ENCODE data around the gene ATXN2. TPM values are rescaled to one million over a fixed set of nuclear protein-coding genes. Genes with fewer than 3 reads are reported as not detected.
A peak's percentile ranks its signal among the peaks of the same experiment; 100 is the strongest.

Gene ATXN2
- total RNA-seq, 1 experiment from 2014 or later = 72.9 TPM

DNA sequence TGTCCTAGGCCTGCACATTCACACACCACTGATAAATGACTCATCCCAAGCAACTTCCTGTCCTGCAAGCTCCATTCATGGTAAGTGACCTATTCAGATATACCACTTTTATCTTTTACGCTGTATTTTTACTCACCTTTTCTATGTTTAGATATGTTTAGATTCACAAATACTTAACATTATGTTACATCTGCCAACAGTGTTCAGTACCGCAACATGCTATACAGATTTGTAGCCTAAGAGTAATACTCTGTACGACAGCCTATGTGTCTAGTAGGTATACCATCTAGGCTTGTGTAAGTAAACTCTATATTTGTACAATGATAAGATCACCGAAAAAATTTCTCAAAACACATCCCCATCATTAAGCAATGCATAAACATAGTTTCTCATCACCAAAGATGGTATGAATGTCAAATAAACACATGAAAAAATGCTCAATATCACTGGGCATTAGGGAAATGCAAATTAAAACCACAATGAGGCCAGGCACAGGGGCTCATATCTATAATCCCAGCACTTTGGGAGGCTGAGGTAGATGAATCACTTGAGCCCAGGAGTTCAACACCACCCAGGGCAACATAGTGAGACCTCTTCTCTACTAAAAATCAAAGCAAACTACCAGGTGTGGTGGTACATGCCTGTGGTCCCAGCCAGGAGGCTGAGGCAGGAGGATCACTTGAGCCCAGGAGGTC, 20.7 kb downstream of the ATXN2 start:
- no peak overlapping the region for H4K8ac ChIP-seq (replicated peaks; ENCODE audit: insufficient read length, low read depth, low read length)

More for the DNA sequence above, 20.7 kb downstream of the ATXN2 start:
- Mint-ChIP-seq H3K9me3 (no peaks in the 10 kb centered on the region), H3K4me1 (peaks cover 10 to 15% of the 10 kb centered on the region in 2 experiments), H3K27ac (no peak overlapping the region; a peak in 1 of 7 replicates), H3K36me3 (ENCODE audit: insufficient read depth in 1 of 3, low read depth in 3 of 3) (peaks cover 5 to 18% (median 6%) of the 10 kb centered on the region in 3 experiments; a peak in 6 of 7 replicates), H3K4me3 (no peak overlapping the region), H3K27me3 (ENCODE audit: low read depth) (no peaks in the 10 kb centered on the region)
- Histone ChIP-seq H3K18ac (ENCODE audit: insufficient read length, low read depth, low read length) (no peak overlapping the region), H3K4ac (ENCODE audit: low read depth, low read length) (no peak overlapping the region), H2BK15ac (ENCODE audit: low read depth, low read length) (no peak overlapping the region), H3K9ac (ENCODE audit: extremely low read depth, insufficient read length, low read length) (no peak overlapping the region), H2BK20ac (ENCODE audit: low read depth, low read length, poor library complexity, severe bottlenecking) (no peak overlapping the region), H3K27ac (ENCODE audit: insufficient read length, low read depth, low read length) (no peak overlapping the region), H3K79me1 (ENCODE audit: insufficient read depth, low read depth, low read length, poor library complexity, severe bottlenecking) (peaks cover 6% of the 10 kb centered on the region), H4K5ac (ENCODE audit: insufficient read length, low read depth, low read length) (no peak overlapping the region), H3K27me3 (ENCODE audit: insufficient read depth, low read length) (no peaks in the 10 kb centered on the region), H3K4me1 (ENCODE audit: insufficient read depth, low read length) (peaks cover 3% of the 10 kb centered on the region; the same call in 1 of the 2 replicates), H3K14ac (ENCODE audit: insufficient read depth, low read length) (no peak overlapping the region), H3K4me2 (ENCODE audit: insufficient read depth, insufficient read length, low read length) (no peak overlapping the region), H3K9me3 (ENCODE audit: control insufficient read depth, low read depth, low read length) (no peaks in the 10 kb centered on the region), H3K23me2 (ENCODE audit: insufficient read length, low read depth, low read length, poor library complexity, severe bottlenecking) (no peaks in the 10 kb centered on the region), H3T11ph (ENCODE audit: low read length) (no peak overlapping the region), H2BK5ac (ENCODE audit: insufficient read length, low read length) (no peak overlapping the region), H2BK120ac (ENCODE audit: low read depth, low read length, poor library complexity, severe bottlenecking) (no peak overlapping the region), H3K23ac (ENCODE audit: insufficient read length, low read depth, low read length) (no peak overlapping the region), H2BK12ac (ENCODE audit: insufficient read length, low read depth, low read length) (no peak overlapping the region), H2AK5ac (ENCODE audit: insufficient read length, low read length) (no peak overlapping the region), H3K56ac (ENCODE audit: insufficient read length, low read depth, low read length) (no peak overlapping the region), H4K20me1 (ENCODE audit: control insufficient read depth, insufficient read depth, insufficient read length) (no peaks in the 10 kb centered on the region), H4K91ac (ENCODE audit: insufficient read length, low read depth, low read length) (no peak overlapping the region), H2AFZ (ENCODE audit: low read length) (no peak overlapping the region), H3K79me2 (ENCODE audit: insufficient read depth, low read length) (peaks cover 21% of the 10 kb centered on the region; the same call in 1 of the 2 replicates)
- no peak for TF ChIP-seq CTCF (conservative IDR thresholded peaks at IDR 0.05)
- no CpG with 5 or more reads among the region's 4 CpGs for WGBS (ENCODE audit: extremely low coverage, insufficient read length, low lambda C conversion rate)
- DNase-seq = peak; percentile 14

All from H9 (cell line).